Subcutaneous adipose tissue (tissue), 4 donors: ENCODE data around the gene SLC36A1. TPM values are rescaled to one million over a fixed set of nuclear protein-coding genes. Genes with fewer than 3 reads are reported as not detected.

ENCODE experiments used
- total RNA-seq, 4 donors: library from RNA; depleted of rRNA; stranded (reverse); fragments of >200 nt; gene quantifications; one replicate each; pipeline ENCODE4 v1.1.0, GENCODE V29; 2016
- TF ChIP-seq, protein P1 (sequence below): fragments of 450-650 bp; IDR thresholded peaks from one replicate; pipeline ENCODE4 v1.5.1; 2016; ENCODE audit warnings: low read depth, mild to moderate bottlenecking, control low read depth, antibody characterized with exemption, moderate library complexity

Gene SLC36A1
- total RNA-seq, 4 donors from 2014 or later = 10.9 to 22.7 (median 17.1) TPM

DNA sequence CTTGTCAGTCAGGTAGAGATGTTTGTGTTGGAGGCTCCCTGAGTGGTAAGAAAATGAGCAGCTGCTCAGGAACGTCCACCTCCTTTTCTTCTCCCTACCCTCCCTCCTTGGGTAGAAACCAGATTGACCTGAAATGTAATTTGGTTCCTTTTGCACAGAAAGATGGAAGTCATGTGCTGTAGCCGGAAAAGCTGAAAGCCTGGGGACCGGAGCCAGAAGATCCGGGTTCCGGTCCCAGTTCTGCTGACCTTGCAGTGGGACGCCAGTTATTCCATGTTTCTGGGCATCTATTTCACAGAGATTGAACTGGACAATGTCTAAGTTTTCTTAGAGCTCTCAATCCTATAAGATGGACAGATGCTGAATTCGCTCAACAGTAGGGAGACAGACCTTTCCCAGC is 40.1 kb downstream of the SLC36A1 start:
- TF ChIP-seq, protein P1, sequence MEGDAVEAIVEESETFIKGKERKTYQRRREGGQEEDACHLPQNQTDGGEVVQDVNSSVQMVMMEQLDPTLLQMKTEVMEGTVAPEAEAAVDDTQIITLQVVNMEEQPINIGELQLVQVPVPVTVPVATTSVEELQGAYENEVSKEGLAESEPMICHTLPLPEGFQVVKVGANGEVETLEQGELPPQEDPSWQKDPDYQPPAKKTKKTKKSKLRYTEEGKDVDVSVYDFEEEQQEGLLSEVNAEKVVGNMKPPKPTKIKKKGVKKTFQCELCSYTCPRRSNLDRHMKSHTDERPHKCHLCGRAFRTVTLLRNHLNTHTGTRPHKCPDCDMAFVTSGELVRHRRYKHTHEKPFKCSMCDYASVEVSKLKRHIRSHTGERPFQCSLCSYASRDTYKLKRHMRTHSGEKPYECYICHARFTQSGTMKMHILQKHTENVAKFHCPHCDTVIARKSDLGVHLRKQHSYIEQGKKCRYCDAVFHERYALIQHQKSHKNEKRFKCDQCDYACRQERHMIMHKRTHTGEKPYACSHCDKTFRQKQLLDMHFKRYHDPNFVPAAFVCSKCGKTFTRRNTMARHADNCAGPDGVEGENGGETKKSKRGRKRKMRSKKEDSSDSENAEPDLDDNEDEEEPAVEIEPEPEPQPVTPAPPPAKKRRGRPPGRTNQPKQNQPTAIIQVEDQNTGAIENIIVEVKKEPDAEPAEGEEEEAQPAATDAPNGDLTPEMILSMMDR = no peak

DNA sequence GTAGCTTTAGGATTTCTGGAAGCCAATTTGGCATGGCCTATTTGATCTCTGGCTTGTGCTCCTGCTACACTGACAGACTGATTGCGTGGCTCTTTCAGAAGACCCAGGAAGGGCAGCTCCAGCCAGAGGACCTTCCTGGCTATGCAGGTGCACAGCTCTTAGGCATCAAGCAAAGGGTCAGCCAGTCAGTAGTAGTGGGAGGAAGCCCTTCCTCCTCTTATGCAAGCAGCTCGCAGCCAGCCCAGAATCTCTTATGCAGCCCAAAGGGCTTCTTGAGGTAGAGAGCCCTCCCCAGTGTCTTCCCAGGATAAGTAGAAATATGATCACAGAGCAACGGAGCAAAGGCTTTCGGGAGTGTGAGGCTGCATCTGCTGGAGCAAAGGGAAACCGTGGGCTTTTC is 43.2 kb downstream of the SLC36A1 start:
- TF ChIP-seq, protein P1 = no peak

DNA sequence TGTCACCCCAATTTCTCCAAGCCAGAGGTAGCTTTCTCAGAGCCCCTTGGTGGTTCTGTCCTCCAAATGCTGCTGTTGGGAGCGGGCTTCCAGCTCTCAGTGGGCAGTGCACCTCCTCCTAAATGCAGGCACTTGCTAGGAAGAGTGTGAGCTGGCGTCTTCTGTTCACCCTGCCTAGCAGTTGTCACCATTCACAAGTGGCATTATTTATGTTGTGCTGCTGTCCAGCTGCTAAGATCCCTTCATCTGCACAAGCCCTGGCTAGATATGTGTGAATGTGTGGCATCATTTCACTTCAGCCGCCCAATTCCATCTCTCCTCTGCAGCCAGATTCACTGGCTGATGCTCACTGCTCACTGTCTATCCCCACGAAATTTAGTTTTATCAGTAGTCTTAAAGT is 43.7 kb downstream of the SLC36A1 start:
- TF ChIP-seq, protein P1 = no peak

DNA sequence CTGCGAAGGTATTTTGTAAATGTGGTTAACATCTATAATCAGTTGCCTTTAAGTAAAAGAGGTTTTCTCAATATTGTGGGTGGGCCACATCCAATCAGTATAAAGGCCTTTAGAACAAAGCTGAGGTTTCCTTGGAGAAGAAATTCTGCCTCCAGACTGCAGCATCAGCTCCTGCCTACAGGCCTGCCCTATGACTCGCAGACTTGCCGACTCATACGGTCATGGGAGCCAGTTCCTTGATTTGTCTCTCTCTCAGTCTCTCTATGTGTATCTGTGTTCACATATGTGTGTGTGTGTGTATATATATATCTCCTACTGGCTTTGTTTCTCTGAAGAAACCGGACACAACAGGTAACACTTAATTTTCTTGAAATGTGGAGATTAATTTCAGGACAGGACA is 45.3 kb downstream of the SLC36A1 start:
- TF ChIP-seq, protein P1 = no peak

DNA sequence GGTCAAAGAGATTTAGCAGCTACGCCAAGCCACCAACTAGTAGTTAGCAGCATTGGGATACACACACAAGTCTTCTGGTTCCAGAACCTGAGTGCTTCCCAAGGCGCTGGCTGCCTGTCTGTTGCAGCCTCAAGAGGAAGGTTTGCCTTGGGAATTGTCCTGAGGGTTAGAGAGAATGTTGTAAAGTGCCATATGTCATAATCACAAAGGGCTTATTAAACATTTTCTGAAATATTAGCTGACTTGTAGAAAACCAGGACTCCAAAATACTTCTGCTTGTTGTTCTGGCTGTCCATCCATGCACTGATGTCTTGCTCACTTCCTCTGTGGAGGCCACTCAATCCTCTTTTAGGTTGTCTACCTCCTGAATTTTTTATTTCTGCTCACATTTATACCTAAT is 46.3 kb downstream of the SLC36A1 start:
- TF ChIP-seq, protein P1 = no peak

DNA sequence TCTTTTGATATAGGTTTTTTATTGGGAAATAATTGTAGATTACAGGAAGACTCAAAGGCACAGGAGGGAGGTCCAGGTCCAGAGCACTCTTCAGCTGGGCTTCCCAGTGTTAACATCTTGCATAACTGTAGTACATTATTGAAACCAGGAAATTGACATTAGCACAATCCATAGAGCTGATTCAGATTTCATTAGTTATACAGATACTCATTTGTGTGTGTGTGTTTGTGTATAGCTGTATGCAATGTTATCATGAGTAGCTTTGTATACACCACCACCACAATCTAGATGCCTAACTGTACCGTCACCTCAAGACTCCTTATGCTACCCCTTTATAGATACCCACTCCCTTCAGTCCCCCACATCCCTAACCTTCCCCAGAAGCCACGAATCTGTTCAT is 47.9 kb downstream of the SLC36A1 start:
- TF ChIP-seq, protein P1 = no peak

DNA sequence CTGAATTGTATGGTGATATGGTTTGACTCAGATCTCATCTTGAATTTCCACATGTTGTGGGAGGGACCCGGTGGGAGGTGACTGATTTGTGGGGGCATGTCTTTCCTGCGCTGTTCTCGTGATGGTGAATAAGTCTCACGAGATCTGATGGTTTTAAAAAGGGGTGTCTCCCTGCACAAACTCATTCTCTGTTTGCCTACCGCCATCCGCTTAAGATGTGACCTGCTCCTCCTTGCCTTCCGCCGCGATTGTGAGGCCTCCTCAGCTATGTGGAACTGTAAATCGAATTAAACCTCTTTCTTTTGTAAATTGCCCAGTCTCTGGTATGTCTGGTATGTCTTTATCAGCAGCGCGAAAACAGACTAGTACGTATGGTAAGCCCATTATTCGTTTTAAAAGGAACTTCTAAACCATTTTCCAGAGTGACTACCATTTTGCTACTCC is 48.7 kb downstream of the SLC36A1 start:
- TF ChIP-seq, protein P1 = no peak
